ENCODE data around the gene PRPF38A.
"Not testable (repeated sequence)": the region's sequence is repeated elsewhere in the genome, so short reads cannot be mapped to it uniquely, and the experiment has no call there.

The PRPF38A gene

DNA sequence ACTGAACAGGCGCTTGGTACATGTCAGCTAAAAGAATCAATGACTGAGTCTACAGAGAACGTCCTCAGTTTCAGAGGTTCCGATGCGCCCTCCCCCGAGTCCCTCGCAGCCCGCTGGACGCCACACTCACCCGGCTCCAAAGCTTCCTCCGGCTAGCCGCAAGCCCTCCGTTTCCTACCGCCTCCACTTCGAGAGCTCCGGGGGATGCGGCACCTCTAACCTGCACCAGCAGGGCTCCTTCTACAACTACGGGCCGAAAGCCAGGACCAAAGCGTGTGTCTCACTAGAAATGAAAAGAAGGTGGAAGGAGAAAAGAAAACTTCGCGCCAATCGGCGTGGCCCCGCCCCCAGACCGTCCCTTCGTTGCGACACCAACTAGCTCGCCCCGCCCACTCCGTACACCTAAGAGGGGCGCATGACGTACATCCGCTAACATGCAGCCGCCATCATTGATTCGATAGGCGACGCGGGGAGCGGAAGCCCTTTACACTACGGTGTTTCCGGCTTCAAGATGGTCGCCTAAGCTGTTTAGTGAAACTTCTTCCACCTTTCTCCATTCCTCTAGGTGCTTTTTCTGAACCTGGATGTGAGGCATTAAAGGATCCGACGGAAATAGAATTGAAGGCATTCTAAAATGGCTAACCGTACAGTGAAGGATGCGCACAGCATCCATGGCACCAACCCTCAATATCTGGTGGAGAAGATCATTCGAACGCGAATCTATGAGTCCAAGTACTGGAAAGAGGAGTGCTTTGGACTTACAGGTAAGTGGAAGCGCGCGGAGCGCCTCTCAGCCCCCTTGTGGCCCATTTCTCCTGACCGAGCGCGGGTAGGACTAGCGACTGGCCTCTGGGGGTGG lies at the start of gene PRPF38A, which contains the start of gene ORC1:
Gene PRPF38A, plus strand, starts transcription at position 487 of the 859 bp plus-strand sequence. Its CDS starts 148 bp downstream, at position 635.
Gene ORC1, minus strand, starts transcription at position 308 of the 859 bp plus-strand sequence. CDS start 2,200 bp downstream, outside the sequence.
- peak; percentile 93 to 96 for DNase-seq (ENCODE audit: low read depth in 1 of 2, low spot score in 1 of 2)

- DNase-seq (ENCODE audit: low read depth in 1 of 2, low spot score in 1 of 2): no peak
Measured at GRCh38 chr1:52355436-52355835, 49.0 kb upstream of the PRPF38A start.

- no peak for DNase-seq (ENCODE audit: low read depth in 1 of 2, low spot score in 1 of 2)
Measured at GRCh38 chr1:52355847-52356505, 48.4 kb upstream of the PRPF38A start.

- DNase-seq (ENCODE audit: low read depth in 1 of 2, low spot score in 1 of 2): no peak
Measured at GRCh38 chr1:52356818-52357355, 47.5 kb upstream of the PRPF38A start.

DNA sequence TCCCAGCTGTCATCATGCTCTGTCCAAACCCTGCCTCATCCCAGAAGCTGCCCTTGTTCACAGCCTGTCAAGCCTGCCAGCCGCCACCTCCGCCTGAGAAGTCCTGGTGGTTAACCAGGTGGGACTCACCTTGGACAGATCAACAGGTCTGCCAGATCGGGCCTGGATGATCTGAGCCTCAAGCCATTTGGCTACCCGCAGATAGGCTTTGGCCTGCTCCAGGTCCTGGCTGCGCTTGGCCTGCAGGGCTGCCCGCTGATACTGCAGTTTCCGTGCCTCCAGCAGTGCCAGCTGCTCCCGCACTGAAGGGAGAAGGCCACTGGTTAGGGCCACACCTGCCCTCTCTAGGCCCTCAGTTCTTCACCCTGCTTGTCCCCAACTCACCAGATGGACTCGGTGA lies 47.0 kb upstream of the PRPF38A start:
- DNase-seq (ENCODE audit: low read depth in 1 of 2, low spot score in 1 of 2): no peak

- DNase-seq (ENCODE audit: low read depth in 1 of 2, low spot score in 1 of 2): no peak
Measured at GRCh38 chr1:52358851-52359497, 45.4 kb upstream of the PRPF38A start.

DNA sequence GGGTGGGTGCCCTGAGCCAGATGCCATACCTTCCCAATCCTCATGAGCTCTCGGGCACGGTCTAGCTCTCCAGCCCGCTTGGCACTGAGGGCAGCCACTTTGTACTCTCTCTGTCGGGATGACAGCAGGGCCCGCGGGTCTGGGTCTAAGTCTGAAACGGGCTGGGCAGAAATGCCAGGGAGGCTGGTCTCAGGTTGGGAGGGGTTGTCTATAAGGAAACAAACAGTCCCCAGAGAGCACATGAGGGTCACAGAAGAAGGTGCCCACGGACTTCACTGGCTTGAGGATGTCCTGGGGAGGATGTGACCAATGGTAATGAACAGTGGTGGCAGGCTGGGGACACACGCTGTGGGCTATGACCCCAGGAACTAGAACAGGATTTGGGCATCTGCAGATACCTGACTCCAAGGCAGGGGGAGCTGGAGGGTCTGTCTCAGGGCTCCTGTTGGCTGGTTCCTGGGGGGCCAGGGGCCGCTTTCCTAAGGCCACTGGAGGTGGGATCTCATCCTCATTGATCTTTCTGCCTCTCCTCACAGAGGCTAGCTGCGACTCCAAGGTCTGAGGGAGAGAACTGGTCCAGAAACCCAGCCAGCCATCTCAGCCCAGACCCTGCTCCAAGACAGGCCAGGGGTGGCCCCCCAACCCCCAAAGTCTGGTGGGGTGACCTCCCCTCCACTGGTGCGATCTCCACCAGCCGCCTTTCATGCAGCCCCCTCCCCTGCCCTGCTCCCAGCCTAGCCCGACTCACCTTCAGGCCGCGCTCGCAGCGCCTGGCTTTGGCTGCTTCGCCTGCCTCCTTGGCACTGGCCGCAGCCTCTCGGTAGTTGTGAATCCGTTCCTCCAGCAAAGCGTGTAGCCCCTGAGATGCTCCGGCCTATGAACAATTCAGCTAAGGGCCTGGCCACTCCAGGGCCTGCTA lies 44.5 kb upstream of the PRPF38A start:
- DNase-seq (ENCODE audit: low read depth in 1 of 2, low spot score in 1 of 2): no peak

DNA sequence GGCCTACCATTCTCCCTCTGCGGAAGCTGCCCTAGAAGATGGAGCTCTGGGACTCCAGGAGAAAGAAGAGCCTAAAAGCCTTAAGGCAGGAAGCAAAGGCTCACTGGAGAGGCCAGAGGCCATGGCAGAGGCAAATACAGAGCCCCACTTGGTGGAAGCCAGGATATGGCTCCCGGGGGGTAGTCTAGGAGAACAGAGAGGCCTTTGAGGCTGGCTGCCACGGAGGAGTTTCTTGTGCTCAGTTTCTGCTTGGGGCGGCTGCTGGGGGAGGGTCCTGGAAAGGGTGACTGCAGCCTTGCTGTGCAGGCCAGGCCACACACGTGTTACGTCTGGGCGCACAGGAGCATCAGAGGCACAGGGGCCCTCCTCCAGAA lies 43.8 kb upstream of the PRPF38A start:
- DNase-seq (ENCODE audit: low read depth in 1 of 2, low spot score in 1 of 2): no peak

GRCh38 chr1:52364235-52364839 lies 40.1 kb upstream of the PRPF38A start:
- no peak for DNase-seq (ENCODE audit: low read depth in 1 of 2, low spot score in 1 of 2)

- DNase-seq (ENCODE audit: low read depth in 1 of 2, low spot score in 1 of 2): no peak
Measured at GRCh38 chr1:52365071-52365745, 39.2 kb upstream of the PRPF38A start.

GRCh38 chr1:52365746-52366516 lies 38.5 kb upstream of the PRPF38A start, which contains the start of gene CC2D1B:
CC2D1B (minus strand) TSS chr1:52366205; CDS start chr1:52364620, 1,585 bp downstream.
- peak; percentile 98 to 100 for DNase-seq (ENCODE audit: low read depth in 1 of 2, low spot score in 1 of 2)

DNA sequence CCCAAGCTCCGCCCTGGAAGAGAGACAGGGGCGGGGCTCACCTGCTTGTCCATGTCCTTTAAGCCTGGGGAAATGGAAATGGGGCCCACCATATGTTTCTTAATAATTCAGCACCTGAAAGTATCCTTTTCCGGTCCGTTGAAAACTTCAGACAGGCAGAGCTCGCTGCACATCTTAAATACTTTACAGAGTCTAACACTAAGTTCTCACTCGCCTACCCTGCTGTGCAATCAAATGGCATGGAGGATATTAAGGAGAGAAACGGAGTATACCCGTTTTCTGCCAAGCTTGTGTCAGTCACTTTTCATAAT lies 37.9 kb upstream of the PRPF38A start:
- DNase-seq (ENCODE audit: low read depth in 1 of 2, low spot score in 1 of 2): no peak

DNA sequence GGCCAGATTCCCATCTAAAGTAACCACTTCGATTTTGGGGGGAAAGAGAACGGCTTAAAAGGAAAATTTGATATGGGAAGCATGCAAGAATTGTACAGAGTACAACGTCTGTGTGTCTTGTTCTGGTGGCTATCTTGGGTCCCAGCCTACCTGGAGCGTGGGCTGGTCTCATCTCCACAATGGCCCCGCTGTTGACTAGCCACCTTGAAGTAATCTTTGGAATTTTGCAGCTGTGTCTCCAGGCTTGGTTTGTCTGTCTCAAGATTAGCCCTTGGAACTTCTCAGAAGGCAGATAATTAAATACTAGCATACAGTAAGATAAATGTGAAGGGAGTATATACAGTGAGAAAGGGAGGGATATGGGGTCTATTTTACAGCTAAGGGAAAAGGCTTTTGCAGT lies 37.1 kb upstream of the PRPF38A start:
- DNase-seq (ENCODE audit: low read depth in 1 of 2, low spot score in 1 of 2): no peak

DNA sequence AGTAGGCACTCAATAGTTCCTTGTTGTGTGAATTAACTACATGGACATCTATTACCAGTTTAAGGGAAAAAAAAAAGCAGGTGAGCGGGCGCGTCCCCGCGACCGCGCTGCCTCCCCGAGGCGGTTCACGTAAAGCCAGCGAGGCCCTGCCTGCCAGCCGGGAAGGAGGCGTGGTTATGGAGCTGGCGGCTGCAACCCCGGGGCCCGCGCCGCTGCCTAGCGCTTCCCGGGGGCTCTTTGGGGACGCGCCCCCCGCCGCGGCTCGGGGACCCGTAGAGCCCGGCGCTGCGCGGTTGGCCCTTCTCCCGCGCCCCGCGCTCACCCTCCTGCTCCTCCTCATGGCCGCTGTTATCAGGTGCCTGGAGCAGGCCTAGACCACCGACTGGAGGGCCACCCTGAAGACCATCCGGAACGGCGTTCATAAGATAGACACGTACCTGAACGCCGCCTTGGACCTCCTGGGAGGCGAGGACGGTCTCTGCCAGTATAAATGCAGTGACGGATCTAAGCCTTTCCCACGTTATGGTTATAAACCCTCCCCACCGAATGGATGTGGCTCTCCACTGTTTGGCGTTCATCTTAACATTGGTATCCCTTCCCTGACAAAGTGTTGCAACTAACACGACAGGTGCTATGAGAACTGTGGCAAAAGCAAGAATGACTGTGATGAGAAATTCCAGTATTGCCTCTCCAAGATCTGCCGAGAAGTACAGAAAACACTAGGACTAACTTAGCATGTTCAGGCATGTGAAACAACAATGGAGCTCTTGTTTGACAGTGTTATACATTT lies 35.8 kb upstream of the PRPF38A start:
- peak; percentile 17 to 44 for DNase-seq (ENCODE audit: low read depth in 1 of 2, low spot score in 1 of 2)

DNA sequence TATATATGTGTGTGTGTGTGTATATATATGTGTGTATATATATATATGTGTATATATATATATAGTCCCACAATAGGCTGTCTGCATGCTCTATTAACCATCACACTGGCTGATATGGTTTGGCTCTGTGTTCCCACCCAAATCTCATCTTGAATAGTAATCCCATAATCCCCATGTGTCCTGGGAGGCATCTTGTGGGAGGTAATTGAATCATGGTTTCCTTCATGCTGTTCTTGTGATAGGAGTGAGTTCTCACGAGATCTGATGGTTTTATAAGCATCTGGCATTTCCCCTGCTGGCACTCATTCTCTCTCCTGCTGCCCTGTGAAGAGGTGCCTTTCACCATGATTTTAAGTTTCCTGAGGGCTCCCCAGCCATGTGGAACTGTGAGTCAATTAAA lies 34.6 kb upstream of the PRPF38A start:
- DNase-seq (ENCODE audit: low read depth in 1 of 2, low spot score in 1 of 2): not testable (repeated sequence)

DNA sequence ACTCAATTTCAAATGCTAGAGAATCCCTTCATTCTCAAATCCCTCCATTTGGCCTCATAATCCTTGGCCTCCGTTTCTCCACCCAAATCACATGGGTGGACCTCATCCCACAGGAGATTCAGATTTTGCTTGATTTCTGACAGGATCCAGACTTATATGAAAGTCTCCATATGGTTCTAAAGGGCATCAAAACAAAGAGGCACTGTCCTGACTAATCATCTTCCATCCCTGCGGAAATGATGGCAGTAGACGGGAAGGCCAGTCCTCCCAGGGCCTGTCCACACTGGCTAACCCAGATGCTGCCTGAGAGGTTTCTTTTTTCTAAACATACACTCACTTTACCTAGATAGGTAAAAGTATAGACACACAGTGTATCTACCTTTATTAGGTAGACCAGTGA lies 19.0 kb upstream of the PRPF38A start:
- no peak for DNase-seq (ENCODE audit: low read depth in 1 of 2, low spot score in 1 of 2)

- DNase-seq (ENCODE audit: low read depth in 1 of 2, low spot score in 1 of 2): no peak
Measured at GRCh38 chr1:52386458-52386857, 17.9 kb upstream of the PRPF38A start.

- no peak for DNase-seq (ENCODE audit: low read depth in 1 of 2, low spot score in 1 of 2)
Measured at GRCh38 chr1:52393174-52393573, 11.2 kb upstream of the PRPF38A start.
